Measurements from ENCODE around the gene TRMT2A.
A peak's percentile ranks its signal among the peaks of the same experiment; 100 is the strongest.

TRMT2A gene

GRCh38 chr22:20088263-20088648 lies 28.8 kb downstream of the TRMT2A start:
- peaks cover 9% of the 10 kb centered on the region for H3K4me1 Mint-ChIP-seq (ENCODE audit: low read depth)
- no peak overlapping the region for H3K27ac Mint-ChIP-seq
- no peaks in the 10 kb centered on the region for H3K27me3 Mint-ChIP-seq (ENCODE audit: low read depth)
- no peaks in the 10 kb centered on the region for H3K9me3 Mint-ChIP-seq
- no peak overlapping the region for H3K4me3 Mint-ChIP-seq
- peaks cover 60% of the 10 kb centered on the region for H3K36me3 Mint-ChIP-seq (ENCODE audit: low read depth)
- DNase-seq (ENCODE audit: low spot score): no peak

GRCh38 chr22:20087319-20088262 lies 29.4 kb downstream of the TRMT2A start:
- no peaks in the 10 kb centered on the region for H3K9me3 Mint-ChIP-seq
- H3K27ac Mint-ChIP-seq: no peak overlapping the region
- DNase-seq (ENCODE audit: low spot score): no peak
- H3K4me3 Mint-ChIP-seq: no peak overlapping the region
- H3K27me3 Mint-ChIP-seq (ENCODE audit: low read depth): no peaks in the 10 kb centered on the region
- peaks cover 13% of the 10 kb centered on the region for H3K4me1 Mint-ChIP-seq (ENCODE audit: low read depth)
- H3K36me3 Mint-ChIP-seq (ENCODE audit: low read depth): peaks cover 60% of the 10 kb centered on the region

GRCh38 chr22:20086763-20087162 lies 30.3 kb downstream of the TRMT2A start:
- Mint-ChIP-seq H3K4me3 (no peak overlapping the region), H3K27me3 (ENCODE audit: low read depth) (no peaks in the 10 kb centered on the region), H3K9me3 (no peaks in the 10 kb centered on the region), H3K27ac (no peak overlapping the region), H3K4me1 (ENCODE audit: low read depth) (peaks cover 15% of the 10 kb centered on the region), H3K36me3 (ENCODE audit: low read depth) (peaks cover 57% of the 10 kb centered on the region)
- DNase-seq (ENCODE audit: low spot score): no peak

- Mint-ChIP-seq H3K27me3 (ENCODE audit: low read depth) (no peaks in the 10 kb centered on the region), H3K4me1 (ENCODE audit: low read depth) (peaks cover 20% of the 10 kb centered on the region), H3K36me3 (ENCODE audit: low read depth) (peaks cover 54% of the 10 kb centered on the region), H3K4me3 (no peak overlapping the region), H3K27ac (no peak overlapping the region), H3K9me3 (no peaks in the 10 kb centered on the region)
- no peak for DNase-seq (ENCODE audit: low spot score)
Measured at GRCh38 chr22:20086101-20086599, 30.9 kb downstream of the TRMT2A start.

- no peak overlapping the region for H3K4me3 Mint-ChIP-seq
- H3K27ac Mint-ChIP-seq: no peak overlapping the region
- no peaks in the 10 kb centered on the region for H3K27me3 Mint-ChIP-seq (ENCODE audit: low read depth)
- peaks cover 49% of the 10 kb centered on the region for H3K36me3 Mint-ChIP-seq (ENCODE audit: low read depth)
- peaks cover 25% of the 10 kb centered on the region for H3K4me1 Mint-ChIP-seq (ENCODE audit: low read depth)
- H3K9me3 Mint-ChIP-seq: no peaks in the 10 kb centered on the region
- DNase-seq (ENCODE audit: low spot score): no peak
Measured at GRCh38 chr22:20085651-20086050, 31.4 kb downstream of the TRMT2A start.

GRCh38 chr22:20084547-20085413 lies 32.2 kb downstream of the TRMT2A start:
- no peak overlapping the region for H3K4me3 Mint-ChIP-seq
- peak overlapping the region; percentile 31 for H3K27ac Mint-ChIP-seq
- peaks cover 43% of the 10 kb centered on the region for H3K36me3 Mint-ChIP-seq (ENCODE audit: low read depth)
- no peak for DNase-seq (ENCODE audit: low spot score)
- H3K27me3 Mint-ChIP-seq (ENCODE audit: low read depth): no peaks in the 10 kb centered on the region
- peaks cover 25% of the 10 kb centered on the region for H3K4me1 Mint-ChIP-seq (ENCODE audit: low read depth)
- no peaks in the 10 kb centered on the region for H3K9me3 Mint-ChIP-seq

GRCh38 chr22:20083891-20084546 lies 33.0 kb downstream of the TRMT2A start:
- Mint-ChIP-seq H3K27me3 (ENCODE audit: low read depth) (no peaks in the 10 kb centered on the region), H3K9me3 (no peaks in the 10 kb centered on the region), H3K4me1 (ENCODE audit: low read depth) (peaks cover 25% of the 10 kb centered on the region), H3K27ac (no peak overlapping the region), H3K36me3 (ENCODE audit: low read depth) (peaks cover 37% of the 10 kb centered on the region), H3K4me3 (no peak overlapping the region)
- DNase-seq (ENCODE audit: low spot score): no peak

- no peaks in the 10 kb centered on the region for H3K27me3 Mint-ChIP-seq (ENCODE audit: low read depth)
- H3K36me3 Mint-ChIP-seq (ENCODE audit: low read depth): peaks cover 33% of the 10 kb centered on the region
- H3K9me3 Mint-ChIP-seq: no peaks in the 10 kb centered on the region
- H3K4me3 Mint-ChIP-seq: peak overlapping the region; percentile 22
- peaks cover 25% of the 10 kb centered on the region for H3K4me1 Mint-ChIP-seq (ENCODE audit: low read depth)
- DNase-seq (ENCODE audit: low spot score): no peak
- H3K27ac Mint-ChIP-seq: peak overlapping the region; percentile 44
Measured at GRCh38 chr22:20083157-20083890, 33.7 kb downstream of the TRMT2A start.

GRCh38 chr22:20080776-20081654 lies 36.0 kb downstream of the TRMT2A start:
- peaks cover 25% of the 10 kb centered on the region for H3K4me1 Mint-ChIP-seq (ENCODE audit: low read depth)

GRCh38 chr22:20080445-20080775 lies 36.6 kb downstream of the TRMT2A start:
- H3K4me3 Mint-ChIP-seq: peak overlapping the region; percentile 89
- H3K27me3 Mint-ChIP-seq (ENCODE audit: low read depth): no peaks in the 10 kb centered on the region
- peak; percentile 76 for DNase-seq (ENCODE audit: low spot score)
- H3K36me3 Mint-ChIP-seq (ENCODE audit: low read depth): peaks cover 10% of the 10 kb centered on the region
- no peaks in the 10 kb centered on the region for H3K9me3 Mint-ChIP-seq
- peak overlapping the region; percentile 81 for H3K27ac Mint-ChIP-seq
- peaks cover 25% of the 10 kb centered on the region for H3K4me1 Mint-ChIP-seq (ENCODE audit: low read depth)

More at GRCh38 chr22:20080776-20081654, 36.0 kb downstream of the TRMT2A start:
- Mint-ChIP-seq H3K36me3 (ENCODE audit: low read depth) (peaks cover 15% of the 10 kb centered on the region), H3K4me3 (peak overlapping the region; percentile 89), H3K9me3 (no peaks in the 10 kb centered on the region), H3K27me3 (ENCODE audit: low read depth) (no peaks in the 10 kb centered on the region), H3K27ac (peak overlapping the region; percentile 81)
- no peak for DNase-seq (ENCODE audit: low spot score)

- peak; percentile 82 for DNase-seq (ENCODE audit: low spot score)
- H3K27me3 Mint-ChIP-seq (ENCODE audit: low read depth): no peaks in the 10 kb centered on the region
- no peaks in the 10 kb centered on the region for H3K9me3 Mint-ChIP-seq
- H3K4me1 Mint-ChIP-seq (ENCODE audit: low read depth): peaks cover 25% of the 10 kb centered on the region
- H3K36me3 Mint-ChIP-seq (ENCODE audit: low read depth): peaks cover 6% of the 10 kb centered on the region
- peak within 1 kb of the TSS; percentile 81 for H3K27ac Mint-ChIP-seq
- H3K4me3 Mint-ChIP-seq: peak within 1 kb of the TSS; percentile 89
Measured at GRCh38 chr22:20079745-20080444, 37.1 kb downstream of the TRMT2A start, which contains the start of gene DGCR8. DGCR8 (plus strand) TSS chr22:20080241; CDS start chr22:20085964, 5,723 bp downstream.

- H3K4me3 Mint-ChIP-seq: no peak overlapping the region
- no peak overlapping the region for H3K27ac Mint-ChIP-seq
- H3K27me3 Mint-ChIP-seq (ENCODE audit: low read depth): no peaks in the 10 kb centered on the region
- H3K4me1 Mint-ChIP-seq (ENCODE audit: low read depth): peaks cover 10% of the 10 kb centered on the region
- DNase-seq (ENCODE audit: low spot score): no peak
- peaks cover 3% of the 10 kb centered on the region for H3K36me3 Mint-ChIP-seq (ENCODE audit: low read depth)
- H3K9me3 Mint-ChIP-seq: no peaks in the 10 kb centered on the region
Measured at GRCh38 chr22:20076627-20077172, 40.3 kb downstream of the TRMT2A start.
